ENCODE results near the gene XDH. TPM values are rescaled to one million over a fixed set of nuclear protein-coding genes. Genes with fewer than 3 reads are reported as not detected.

The XDH gene
- total and polyA plus RNA-seq, 3 experiments from 2014 or later: not detected

- POLR2A ChIA-PET: no interaction called here
- peaks cover 3 to 16% of the 10 kb centered on the region in 2 donors for H3K27me3 Mint-ChIP-seq
Measured at GRCh38 chr2:31341351-31341750, 73.2 kb downstream of the XDH start.

GRCh38 chr2:31339696-31340095 is 74.8 kb downstream of the XDH start:
- Mint-ChIP-seq H3K4me1 (no peaks in the 10 kb centered on the region), H3K9me3 (no peaks in the 10 kb centered on the region), H3K27me3 (peaks cover 6 to 9% of the 10 kb centered on the region in 2 donors), H3K27ac (no peak overlapping the region), H3K4me3 (no peak overlapping the region), H3K36me3 (no peaks in the 10 kb centered on the region)
- Histone ChIP-seq H3K27ac (ENCODE audit: low read depth, low read length) (no peak overlapping the region), H3K4me3 (ENCODE audit: low read length) (no peak overlapping the region), H3K36me3 (ENCODE audit: insufficient read depth, low read length) (no peaks in the 10 kb centered on the region), H3K27me3 (ENCODE audit: insufficient read depth, low read length, poor library complexity, severe bottlenecking) (no peaks in the 10 kb centered on the region), H3K9me3 (ENCODE audit: low read length) (no peaks in the 10 kb centered on the region), H3K4me1 (ENCODE audit: insufficient read depth, low read length) (no peaks in the 10 kb centered on the region)
- DNase-seq: no peak
- ChIA-PET CTCF (interaction anchor here (0.9 kb wide), 1 partner anchor 11 kb away, joined by 3 read pairs; no protein-coding TSS in a partner anchor), POLR2A (no interaction called here)

More at GRCh38 chr2:31341351-31341750, 73.2 kb downstream of the XDH start:
- Histone ChIP-seq H3K4me3 (ENCODE audit: low read length) (no peak overlapping the region), H3K27me3 (ENCODE audit: insufficient read depth, low read length, poor library complexity, severe bottlenecking) (no peaks in the 10 kb centered on the region), H3K36me3 (ENCODE audit: insufficient read depth, low read length) (no peaks in the 10 kb centered on the region), H3K27ac (ENCODE audit: low read depth, low read length) (no peak overlapping the region), H3K9me3 (ENCODE audit: low read length) (no peaks in the 10 kb centered on the region), H3K4me1 (ENCODE audit: insufficient read depth, low read length) (no peaks in the 10 kb centered on the region)
- H3K9me3 Mint-ChIP-seq: no peaks in the 10 kb centered on the region
- H3K27ac Mint-ChIP-seq: no peak overlapping the region
- H3K36me3 Mint-ChIP-seq: no peaks in the 10 kb centered on the region
- no peak for DNase-seq
- no peak overlapping the region for H3K4me3 Mint-ChIP-seq
- H3K4me1 Mint-ChIP-seq: no peaks in the 10 kb centered on the region
- CTCF ChIA-PET: no interaction called here

GRCh38 chr2:31337860-31338259 is 76.7 kb downstream of the XDH start:
- Histone ChIP-seq H3K4me1 (ENCODE audit: insufficient read depth, low read length) (no peaks in the 10 kb centered on the region), H3K36me3 (ENCODE audit: insufficient read depth, low read length) (no peaks in the 10 kb centered on the region), H3K27ac (ENCODE audit: low read depth, low read length) (no peak overlapping the region), H3K27me3 (ENCODE audit: insufficient read depth, low read length, poor library complexity, severe bottlenecking) (no peaks in the 10 kb centered on the region), H3K4me3 (ENCODE audit: low read length) (no peak overlapping the region), H3K9me3 (ENCODE audit: low read length) (no peaks in the 10 kb centered on the region)
- H3K27ac Mint-ChIP-seq: no peak overlapping the region
- no peaks in the 10 kb centered on the region for H3K36me3 Mint-ChIP-seq
- H3K4me1 Mint-ChIP-seq: no peaks in the 10 kb centered on the region
- H3K27me3 Mint-ChIP-seq: peaks cover 5 to 6% of the 10 kb centered on the region in 2 donors
- CTCF ChIA-PET: interaction anchor here (0.9 to 10.8 kb wide), 2 partner anchors 626 to 1173 kb away, joined by 3 to 152 read pairs; no protein-coding TSS in a partner anchor
- DNase-seq: no peak
- H3K9me3 Mint-ChIP-seq: no peaks in the 10 kb centered on the region
- no peak overlapping the region for H3K4me3 Mint-ChIP-seq
- POLR2A ChIA-PET: no interaction called here

- no peaks in the 10 kb centered on the region for H3K36me3 Mint-ChIP-seq
- no peaks in the 10 kb centered on the region for H3K36me3 ChIP-seq (ENCODE audit: insufficient read depth, low read length)
- ChIA-PET CTCF (interaction anchor here (0.9 to 10.8 kb wide), 2 partner anchors 625 to 1172 kb away, joined by 3 to 152 read pairs; no protein-coding TSS in a partner anchor), POLR2A (no interaction called here)
- no peak overlapping the region for H3K27ac ChIP-seq (ENCODE audit: low read depth, low read length)
- DNase-seq: no peak
- no peak overlapping the region for H3K4me3 ChIP-seq (ENCODE audit: low read length)
- no peaks in the 10 kb centered on the region for H3K4me1 ChIP-seq (ENCODE audit: insufficient read depth, low read length)
- no peaks in the 10 kb centered on the region for H3K9me3 Mint-ChIP-seq
- no peaks in the 10 kb centered on the region for H3K9me3 ChIP-seq (ENCODE audit: low read length)
- no peak overlapping the region for H3K27ac Mint-ChIP-seq
- H3K4me3 Mint-ChIP-seq: no peak overlapping the region
- no peaks in the 10 kb centered on the region for H3K27me3 ChIP-seq (ENCODE audit: insufficient read depth, low read length, poor library complexity, severe bottlenecking)
- H3K4me1 Mint-ChIP-seq: no peaks in the 10 kb centered on the region
- peaks cover 5 to 6% of the 10 kb centered on the region in 2 donors for H3K27me3 Mint-ChIP-seq
Measured at GRCh38 chr2:31337197-31337596, 77.3 kb downstream of the XDH start.

- no peaks in the 10 kb centered on the region for H3K9me3 ChIP-seq (ENCODE audit: low read length)
- H3K4me3 Mint-ChIP-seq: no peak overlapping the region
- ChIA-PET CTCF (interaction anchor here (0.8 to 10.8 kb wide), 2 partner anchors 166 to 624 kb away, joined by 4 to 152 read pairs; no protein-coding TSS in a partner anchor), POLR2A (no interaction called here)
- H3K4me3 ChIP-seq (ENCODE audit: low read length): no peak overlapping the region
- H3K9me3 Mint-ChIP-seq: no peaks in the 10 kb centered on the region
- no peak overlapping the region for H3K27ac Mint-ChIP-seq
- H3K36me3 ChIP-seq (ENCODE audit: insufficient read depth, low read length): no peaks in the 10 kb centered on the region
- H3K27me3 ChIP-seq (ENCODE audit: insufficient read depth, low read length, poor library complexity, severe bottlenecking): no peaks in the 10 kb centered on the region
- no peaks in the 10 kb centered on the region for H3K4me1 ChIP-seq (ENCODE audit: insufficient read depth, low read length)
- no peaks in the 10 kb centered on the region for H3K36me3 Mint-ChIP-seq
- no peaks in the 10 kb centered on the region for H3K4me1 Mint-ChIP-seq
- no peak for DNase-seq
- peaks cover 1 to 7% of the 10 kb centered on the region in 2 donors for H3K27me3 Mint-ChIP-seq
- H3K27ac ChIP-seq (ENCODE audit: low read depth, low read length): no peak overlapping the region
Measured at GRCh38 chr2:31335921-31336585, 78.5 kb downstream of the XDH start.

- DNase-seq: no peak
- H3K27me3 Mint-ChIP-seq: peaks cover 0 to 8% of the 10 kb centered on the region in 2 donors
Measured at GRCh38 chr2:31334311-31335026, 80.1 kb downstream of the XDH start.

GRCh38 chr2:31333527-31334183 is 80.9 kb downstream of the XDH start:
- H3K27ac ChIP-seq (ENCODE audit: low read depth, low read length): no peak overlapping the region
- no peaks in the 10 kb centered on the region for H3K4me1 ChIP-seq (ENCODE audit: insufficient read depth, low read length)
- POLR2A ChIA-PET: no interaction called here
- no peaks in the 10 kb centered on the region for H3K36me3 Mint-ChIP-seq
- peak; percentile 50 to 83 (median 61) for DNase-seq
- H3K4me1 Mint-ChIP-seq: no peaks in the 10 kb centered on the region
- H3K9me3 ChIP-seq (ENCODE audit: low read length): no peaks in the 10 kb centered on the region
- no peak overlapping the region for H3K4me3 ChIP-seq (ENCODE audit: low read length)
- H3K27me3 Mint-ChIP-seq: peaks cover 0 to 8% of the 10 kb centered on the region in 2 donors
- no peak overlapping the region for H3K4me3 Mint-ChIP-seq
- H3K9me3 Mint-ChIP-seq: no peaks in the 10 kb centered on the region
- no peaks in the 10 kb centered on the region for H3K27me3 ChIP-seq (ENCODE audit: insufficient read depth, low read length, poor library complexity, severe bottlenecking)
- no peak overlapping the region for H3K27ac Mint-ChIP-seq
- CTCF ChIA-PET: interaction anchor here (0.6 to 10.8 kb wide), 28 partner anchors 10 to 1211 kb away, joined by 3 to 152 read pairs (median 3); partner anchors contain the start of gene EHD3
- H3K36me3 ChIP-seq (ENCODE audit: insufficient read depth, low read length): no peaks in the 10 kb centered on the region

More at GRCh38 chr2:31334311-31335026, 80.1 kb downstream of the XDH start:
- Mint-ChIP-seq H3K4me1 (no peaks in the 10 kb centered on the region), H3K27ac (no peak overlapping the region), H3K4me3 (no peak overlapping the region), H3K9me3 (no peaks in the 10 kb centered on the region), H3K36me3 (no peaks in the 10 kb centered on the region)
- ChIA-PET POLR2A (no interaction called here), CTCF (interaction anchor here (0.7 to 10.8 kb wide), 14 partner anchors 10 to 1211 kb away, joined by 3 to 152 read pairs (median 4); no protein-coding TSS in a partner anchor)
- H3K9me3 ChIP-seq (ENCODE audit: low read length): no peaks in the 10 kb centered on the region
- no peaks in the 10 kb centered on the region for H3K27me3 ChIP-seq (ENCODE audit: insufficient read depth, low read length, poor library complexity, severe bottlenecking)
- no peak overlapping the region for H3K27ac ChIP-seq (ENCODE audit: low read depth, low read length)
- no peaks in the 10 kb centered on the region for H3K36me3 ChIP-seq (ENCODE audit: insufficient read depth, low read length)
- H3K4me1 ChIP-seq (ENCODE audit: insufficient read depth, low read length): no peaks in the 10 kb centered on the region
- H3K4me3 ChIP-seq (ENCODE audit: low read length): no peak overlapping the region

- DNase-seq: no peak
- peaks cover 0 to 8% of the 10 kb centered on the region in 2 donors for H3K27me3 Mint-ChIP-seq
- no peaks in the 10 kb centered on the region for H3K36me3 ChIP-seq (ENCODE audit: insufficient read depth, low read length)
- CTCF ChIA-PET: interaction anchor here (0.6 to 10.8 kb wide), 21 partner anchors 9 to 1210 kb away, joined by 3 to 152 read pairs (median 3); partner anchors contain the start of gene EHD3
- no peaks in the 10 kb centered on the region for H3K9me3 Mint-ChIP-seq
- no peak overlapping the region for H3K27ac Mint-ChIP-seq
- H3K4me1 Mint-ChIP-seq: no peaks in the 10 kb centered on the region
- POLR2A ChIA-PET: no interaction called here
- H3K9me3 ChIP-seq (ENCODE audit: low read length): no peaks in the 10 kb centered on the region
- no peak overlapping the region for H3K4me3 Mint-ChIP-seq
- H3K36me3 Mint-ChIP-seq: no peaks in the 10 kb centered on the region
- no peaks in the 10 kb centered on the region for H3K27me3 ChIP-seq (ENCODE audit: insufficient read depth, low read length, poor library complexity, severe bottlenecking)
- no peak overlapping the region for H3K4me3 ChIP-seq (ENCODE audit: low read length)
- H3K4me1 ChIP-seq (ENCODE audit: insufficient read depth, low read length): no peaks in the 10 kb centered on the region
- H3K27ac ChIP-seq (ENCODE audit: low read depth, low read length): no peak overlapping the region
Measured at GRCh38 chr2:31333046-31333445, 81.5 kb downstream of the XDH start.
